HepG2 (cell line): ENCODE results near the gene ERCC2. TPM values are rescaled to one million over a fixed set of nuclear protein-coding genes. Genes with fewer than 3 reads are reported as not detected.

Source experiments
- GABPA ChIP-seq, 2 experiments: IDR thresholded peaks; 2 replicates each; pipeline ENCODE4 v1.6.1; 2011 to 2016; ENCODE audit warnings: low read depth in 2 of 2, low read length in 1 of 2, missing biosample characterization in 1 of 2, missing genetic modification characterization in 1 of 2
- HIVEP1 ChIP-seq: sonication (generic); formaldehyde crosslinking; IDR thresholded peaks from 2 replicates; pipeline ENCODE4 v1.4.0; 2020; ENCODE audit warnings: mild to moderate bottlenecking, missing genetic modification reagents
- HOXA3 ChIP-seq: sonication (generic); formaldehyde crosslinking; IDR thresholded peaks from 2 replicates; pipeline ENCODE4 v1.5.0; 2020; ENCODE audit warnings: missing genetic modification reagents
- MEF2D ChIP-seq: sonication (generic); formaldehyde crosslinking; IDR thresholded peaks from 2 replicates; pipeline ENCODE4 v1.5.1; 2020; ENCODE audit warnings: mild to moderate bottlenecking, missing genetic modification reagents
- NPAS2 ChIP-seq: sonication (generic); formaldehyde crosslinking; IDR thresholded peaks from 2 replicates; pipeline ENCODE4 v1.8.0; 2022; ENCODE audit warnings: mild to moderate bottlenecking, missing genetic modification reagents, borderline replicate concordance
- NR2F6 ChIP-seq, 2 experiments: IDR thresholded peaks; 2 replicates each; pipeline ENCODE4 v1.6.1; 2016; ENCODE audit warnings: antibody characterized with exemption in 1 of 2, mild to moderate bottlenecking in 1 of 2
- PHF8 ChIP-seq: sonication (generic); formaldehyde crosslinking; IDR thresholded peaks from 2 replicates; pipeline ENCODE4 v1.5.0; 2020; ENCODE audit warnings: missing genetic modification reagents
- RCOR2 ChIP-seq: IDR thresholded peaks from 2 replicates; pipeline ENCODE4 v1.6.1; 2016; ENCODE audit warnings: missing biosample characterization, missing genetic modification reagents
- SMAD3 ChIP-seq: sonication (generic); formaldehyde crosslinking; IDR thresholded peaks from 2 replicates; pipeline ENCODE4 v1.4.0; 2020; ENCODE audit warnings: missing genetic modification reagents
- SNAI1 ChIP-seq: sonication (generic); formaldehyde crosslinking; IDR thresholded peaks from 2 replicates; pipeline ENCODE4 v1.5.0; 2020; ENCODE audit warnings: mild to moderate bottlenecking, missing genetic modification reagents, borderline replicate concordance
- ZIK1 ChIP-seq: sonication (generic); formaldehyde crosslinking; IDR thresholded peaks from 2 replicates; pipeline ENCODE4 v1.5.0; 2020; ENCODE audit warnings: mild to moderate bottlenecking, low read depth, missing genetic modification reagents, borderline replicate concordance
- ZMYM2 ChIP-seq: sonication (generic); formaldehyde crosslinking; IDR thresholded peaks from 2 replicates; pipeline ENCODE4 v1.8.0; 2022; ENCODE audit warnings: mild to moderate bottlenecking, missing genetic modification reagents
- ZNF44 ChIP-seq: sonication (generic); formaldehyde crosslinking; IDR thresholded peaks from 2 replicates; pipeline ENCODE4 v1.5.1; 2020; ENCODE audit warnings: mild to moderate bottlenecking, missing genetic modification reagents
- ZNF558 ChIP-seq: sonication (generic); formaldehyde crosslinking; IDR thresholded peaks from 2 replicates; pipeline ENCODE4 v1.9.0; 2022; ENCODE audit warnings: mild to moderate bottlenecking, missing genetic modification reagents, borderline replicate concordance
- ZNF629 ChIP-seq: sonication (generic); formaldehyde crosslinking; conservative IDR thresholded peaks from 2 replicates; pipeline ENCODE4 v1.5.0; 2020; ENCODE audit warnings: missing genetic modification reagents
- ZSCAN21 ChIP-seq: sonication (generic); formaldehyde crosslinking; IDR thresholded peaks from 2 replicates; pipeline ENCODE4 v1.8.0; 2022; ENCODE audit warnings: mild to moderate bottlenecking, missing genetic modification reagents, moderate library complexity, borderline replicate concordance
- ZSCAN29 ChIP-seq: sonication (generic); formaldehyde crosslinking; conservative IDR thresholded peaks from 2 replicates; pipeline ENCODE4 v1.4.0; 2020; ENCODE audit warnings: mild to moderate bottlenecking, missing genetic modification reagents
- polyA plus RNA-seq, 8 experiments: library from polyadenylated mRNA; depleted of rRNA in 3 of 8; stranded (reverse) in 7 of 8; unstranded in 1 of 8; fragments of >200 nt; fragmentation: Illumina TruSeq in 4 of 8; extraction: Trizol in 4 of 8; gene quantifications; 2 replicates each; pipeline versions ENCODE4 v1.2.1 to v1.2.3, GENCODE V29; 2011 to 2016; ENCODE audit warnings: low read depth in 4 of 8, missing spikeins in 1 of 8, mixed read lengths in 1 of 8; ENCODE audit not compliant: insufficient read depth in 1 of 8
- total RNA-seq, 5 experiments: library from RNA; depleted of rRNA; stranded (reverse); fragments of >200 nt; fragmentation: Illumina TruSeq; extraction: Trizol; gene quantifications; 2 replicates each; pipeline ENCODE4 v1.2.3, GENCODE V29; 2016; ENCODE audit warnings: low read depth in 1 of 5
- TF ChIP-seq, protein P1 (sequence below): sonication (generic); formaldehyde crosslinking; IDR thresholded peaks from 2 replicates; pipeline ENCODE4 v1.9.0; 2021; ENCODE audit warnings: missing genetic modification reagents, mild to moderate bottlenecking, borderline replicate concordance
- TF ChIP-seq, protein P2 (sequence below): IDR thresholded peaks from 2 replicates; pipeline ENCODE4 v1.6.1; 2016; ENCODE audit warnings: missing compliant biosample characterization, missing genetic modification reagents, borderline replicate concordance
- TF ChIP-seq, protein P3 (sequence below): sonication (generic); formaldehyde crosslinking; IDR thresholded peaks from 2 replicates; pipeline ENCODE4 v1.5.0; 2020; ENCODE audit warnings: mild to moderate bottlenecking, missing genetic modification reagents, moderate library complexity
- TF ChIP-seq, protein P4 (sequence below): sonication (generic); formaldehyde crosslinking; IDR thresholded peaks from 2 replicates; pipeline ENCODE4 v1.8.1; 2023; ENCODE audit warnings: mild to moderate bottlenecking, inconsistent platforms, moderate library complexity, missing genetic modification reagents, borderline replicate concordance

Gene ERCC2
- total and polyA plus RNA-seq, 2 of the 13 experiments (the other 11 are each of a cell fraction or from before 2014, with no cell fraction given) = 25.4 to 49.2 TPM

DNA sequence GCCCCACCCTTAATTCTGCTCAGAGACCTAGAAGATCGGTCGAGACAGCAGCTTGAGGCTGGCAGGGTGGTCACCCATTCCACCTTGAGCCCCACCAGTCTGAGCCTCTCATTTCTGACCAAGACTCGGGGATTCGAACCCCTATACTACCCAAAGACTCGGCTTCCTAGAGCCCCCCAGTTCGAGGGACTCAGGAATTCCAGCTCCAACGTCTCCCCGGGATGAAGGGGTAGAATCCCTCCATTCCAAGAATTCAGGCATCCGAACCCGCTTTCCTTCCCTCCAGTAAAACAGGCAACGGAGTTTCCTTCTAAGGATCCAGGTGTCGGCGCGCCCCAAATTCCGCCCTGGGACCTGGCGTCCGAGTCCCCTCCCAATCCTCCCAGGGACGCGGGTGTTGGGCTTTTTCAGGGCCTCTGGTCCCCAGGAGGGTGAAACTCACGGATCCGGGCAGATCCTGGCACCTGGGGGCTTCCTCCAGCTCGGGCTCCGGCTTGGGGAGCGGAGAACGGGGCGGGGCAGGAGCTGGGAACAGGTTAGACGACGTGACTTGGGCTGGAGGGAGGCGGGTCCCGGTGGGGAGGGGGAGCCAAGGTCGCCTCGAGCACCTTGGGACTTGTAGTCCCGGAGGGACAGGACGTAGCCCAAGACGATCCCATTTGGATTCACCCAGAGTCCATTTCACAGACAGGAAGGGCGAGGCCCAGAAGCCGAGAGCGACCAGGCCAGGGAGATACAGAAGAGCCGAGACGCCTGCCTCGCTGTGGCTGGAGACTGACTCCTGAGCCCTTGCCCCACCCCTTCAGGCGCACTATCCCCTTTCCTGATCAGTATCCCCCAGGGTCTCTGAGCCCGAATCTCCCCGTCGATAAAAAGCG is 34.4 kb upstream of the ERCC2 start, which contains the start of gene PPP1R13L (continued):
- TF ChIP-seq MEF2D (CRISPR knock-in tag) (peak; percentile 12; the same call in 1 of the 2 replicates), ZNF44 (CRISPR knock-in tag) (no peak), ZNF629 (CRISPR knock-in tag) (peak; percentile 100), ZMYM2 (peak; percentile 94), HOXA3 (CRISPR knock-in tag) (peak; percentile 57), HIVEP1 (CRISPR knock-in tag) (peak; percentile 2; the same call in 1 of the 2 replicates), SNAI1 (CRISPR knock-in tag) (0 out of 2 replicates have a peak, but pooled peaks have one; percentile 33), NR2F6 (IDR thresholded peaks at IDR 0.05) (no peak), NR2F6 (CRISPR knock-in tag; IDR thresholded peaks at IDR 0.05) (peak; percentile 53), SMAD3 (CRISPR knock-in tag) (no peak), NPAS2 (no peak), ZIK1 (CRISPR knock-in tag) (no peak), ZNF558 (CRISPR knock-in tag) (peak; percentile 81; the same call in 1 of the 2 replicates), GABPA (IDR thresholded peaks at IDR 0.05; ENCODE audit: low read depth, low read length) (no peak), GABPA (CRISPR knock-in tag; IDR thresholded peaks at IDR 0.05; ENCODE audit: low read depth) (peak; percentile 63), ZSCAN21 (CRISPR knock-in tag) (0 out of 2 replicates have a peak, but pooled peaks have one; percentile 14), RCOR2 (CRISPR knock-in tag) (peak; percentile 91), PHF8 (CRISPR knock-in tag) (peak; percentile 66), ZSCAN29 (CRISPR knock-in tag) (peak; percentile 19; the same call in 1 of the 2 replicates)
- TF ChIP-seq, protein P1, sequence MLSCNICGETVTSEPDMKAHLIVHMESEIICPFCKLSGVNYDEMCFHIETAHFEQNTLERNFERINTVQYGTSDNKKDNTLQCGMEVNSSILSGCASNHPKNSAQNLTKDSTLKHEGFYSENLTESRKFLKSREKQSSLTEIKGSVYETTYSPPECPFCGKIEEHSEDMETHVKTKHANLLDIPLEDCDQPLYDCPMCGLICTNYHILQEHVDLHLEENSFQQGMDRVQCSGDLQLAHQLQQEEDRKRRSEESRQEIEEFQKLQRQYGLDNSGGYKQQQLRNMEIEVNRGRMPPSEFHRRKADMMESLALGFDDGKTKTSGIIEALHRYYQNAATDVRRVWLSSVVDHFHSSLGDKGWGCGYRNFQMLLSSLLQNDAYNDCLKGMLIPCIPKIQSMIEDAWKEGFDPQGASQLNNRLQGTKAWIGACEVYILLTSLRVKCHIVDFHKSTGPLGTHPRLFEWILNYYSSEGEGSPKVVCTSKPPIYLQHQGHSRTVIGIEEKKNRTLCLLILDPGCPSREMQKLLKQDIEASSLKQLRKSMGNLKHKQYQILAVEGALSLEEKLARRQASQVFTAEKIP (CRISPR knock-in tag) = no peak
- TF ChIP-seq, protein P2, sequence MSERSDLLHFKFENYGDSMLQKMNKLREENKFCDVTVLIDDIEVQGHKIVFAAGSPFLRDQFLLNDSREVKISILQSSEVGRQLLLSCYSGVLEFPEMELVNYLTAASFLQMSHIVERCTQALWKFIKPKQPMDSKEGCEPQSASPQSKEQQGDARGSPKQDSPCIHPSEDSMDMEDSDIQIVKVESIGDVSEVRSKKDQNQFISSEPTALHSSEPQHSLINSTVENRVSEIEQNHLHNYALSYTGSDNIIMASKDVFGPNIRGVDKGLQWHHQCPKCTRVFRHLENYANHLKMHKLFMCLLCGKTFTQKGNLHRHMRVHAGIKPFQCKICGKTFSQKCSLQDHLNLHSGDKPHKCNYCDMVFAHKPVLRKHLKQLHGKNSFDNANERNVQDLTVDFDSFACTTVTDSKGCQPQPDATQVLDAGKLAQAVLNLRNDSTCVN (CRISPR knock-in tag) = peak; percentile 45; the same call in 1 of the 2 replicates
- TF ChIP-seq, protein P3, sequence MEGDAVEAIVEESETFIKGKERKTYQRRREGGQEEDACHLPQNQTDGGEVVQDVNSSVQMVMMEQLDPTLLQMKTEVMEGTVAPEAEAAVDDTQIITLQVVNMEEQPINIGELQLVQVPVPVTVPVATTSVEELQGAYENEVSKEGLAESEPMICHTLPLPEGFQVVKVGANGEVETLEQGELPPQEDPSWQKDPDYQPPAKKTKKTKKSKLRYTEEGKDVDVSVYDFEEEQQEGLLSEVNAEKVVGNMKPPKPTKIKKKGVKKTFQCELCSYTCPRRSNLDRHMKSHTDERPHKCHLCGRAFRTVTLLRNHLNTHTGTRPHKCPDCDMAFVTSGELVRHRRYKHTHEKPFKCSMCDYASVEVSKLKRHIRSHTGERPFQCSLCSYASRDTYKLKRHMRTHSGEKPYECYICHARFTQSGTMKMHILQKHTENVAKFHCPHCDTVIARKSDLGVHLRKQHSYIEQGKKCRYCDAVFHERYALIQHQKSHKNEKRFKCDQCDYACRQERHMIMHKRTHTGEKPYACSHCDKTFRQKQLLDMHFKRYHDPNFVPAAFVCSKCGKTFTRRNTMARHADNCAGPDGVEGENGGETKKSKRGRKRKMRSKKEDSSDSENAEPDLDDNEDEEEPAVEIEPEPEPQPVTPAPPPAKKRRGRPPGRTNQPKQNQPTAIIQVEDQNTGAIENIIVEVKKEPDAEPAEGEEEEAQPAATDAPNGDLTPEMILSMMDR = 0 out of 2 replicates have a peak, but pooled peaks have one; percentile 20
- TF ChIP-seq, protein P4, sequence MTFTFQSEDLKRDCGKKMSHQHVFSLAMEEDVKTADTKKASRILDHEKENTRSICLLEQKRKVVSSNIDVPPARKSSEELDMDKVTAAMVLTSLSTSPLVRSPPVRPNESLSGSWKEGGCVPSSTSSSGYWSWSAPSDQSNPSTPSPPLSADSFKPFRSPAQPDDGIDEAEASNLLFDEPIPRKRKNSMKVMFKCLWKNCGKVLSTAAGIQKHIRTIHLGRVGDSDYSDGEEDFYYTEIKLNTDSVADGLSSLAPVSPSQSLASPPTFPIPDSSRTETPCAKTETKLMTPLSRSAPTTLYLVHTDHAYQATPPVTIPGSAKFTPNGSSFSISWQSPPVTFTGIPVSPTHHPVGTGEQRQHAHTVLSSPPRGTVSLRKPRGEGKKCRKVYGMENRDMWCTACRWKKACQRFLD (CRISPR knock-in tag) = no peak
